Measurements from ENCODE around the gene OTUD4.

- TF ChIP-seq CTCF (conservative IDR thresholded peaks at IDR 0.05; ENCODE audit: low read depth, low read length) = no peak
- no peak for TF ChIP-seq EZH2 (IDR thresholded peaks at IDR 0.05; ENCODE audit: low read length, unreplicated experiment)
- TF ChIP-seq EZH2phosphoT487 (IDR thresholded peaks at IDR 0.05; ENCODE audit: borderline replicate concordance, low read length) = no peak
Measured at GRCh38 chr4:145108128-145108527, 72.3 kb downstream of the OTUD4 start.
